Measurements from ENCODE around the gene HNRNPLL. TPM values are rescaled to one million over a fixed set of nuclear protein-coding genes. Genes with fewer than 3 reads are reported as not detected.
"Not testable (repeated sequence)": the region's sequence is repeated elsewhere in the genome, so short reads cannot be mapped to it uniquely, and the experiment has no call there.

Gene HNRNPLL
- 10 to 100 TPM; 63.1 to 85.3 TPM for total RNA-seq
- polyA plus RNA-seq (ENCODE audit: insufficient read length in 2 of 2), result 10 to 100 TPM; 53.2 to 56.3 TPM
- long read RNA-seq, donor 1, partial matches to known transcripts, result 8 of 16 reads
- long read RNA-seq, donor 1, other reads (novel, unspliced or antisense), result 8 of 16 reads
- long read RNA-seq, donor 2, result 0 reads
- long read RNA-seq, donor 3, partial matches to known transcripts, result 0 of 7 reads
- long read RNA-seq, donor 3, other reads (novel, unspliced or antisense), result 7 of 7 reads
- long read RNA-seq, donor 4, partial matches to known transcripts, result 169 of 191 reads
- long read RNA-seq, donor 4, other reads (novel, unspliced or antisense), result 22 of 191 reads

DNA sequence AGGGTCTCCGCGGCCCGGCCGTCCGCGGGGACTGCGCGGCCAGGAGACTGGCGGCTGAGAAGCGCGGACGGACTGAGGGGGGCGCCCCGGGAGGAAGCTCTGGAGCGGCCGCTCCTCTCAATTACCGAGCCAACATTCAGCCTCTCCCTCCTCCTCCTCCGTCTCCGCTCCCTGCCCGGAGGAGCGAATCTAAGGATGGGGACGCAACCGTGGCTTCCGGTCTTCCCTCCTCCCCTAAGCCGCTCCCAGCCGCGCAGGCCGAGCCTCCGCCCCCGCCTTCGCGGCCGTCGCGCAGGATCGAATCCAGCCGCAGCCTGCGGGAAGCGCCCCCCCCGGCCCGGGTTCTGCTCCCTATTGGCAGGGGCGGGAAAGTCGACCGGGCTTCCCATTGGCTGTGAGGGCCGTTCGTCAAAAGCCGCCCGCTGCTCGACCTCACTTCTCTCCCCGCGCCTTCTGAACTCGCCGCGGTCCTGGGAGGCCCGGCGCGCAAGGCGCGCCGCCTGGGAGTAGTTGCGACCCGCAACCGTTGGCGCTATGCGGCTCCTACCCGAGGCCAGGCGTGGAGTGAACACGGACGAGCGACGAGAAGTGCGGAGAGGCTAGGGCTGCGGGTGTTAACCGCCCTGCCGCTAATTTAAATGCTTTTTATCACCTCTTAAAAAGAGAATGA lies at the start of gene HNRNPLL:
TSS of gene HNRNPLL (minus strand) at position 197 of the 670 bp plus-strand sequence. CDS start 302 bp downstream, outside the sequence.
- DNase-seq (ENCODE audit: low read depth in 4 of 6, low spot score in 6 of 6), result peak; percentile 86 to 99 (median 94)
- H3K27ac ChIP-seq (ENCODE audit: low read depth, low read length), result peak within 1 kb of the TSS; percentile 97
- H3K27me3 ChIP-seq (ENCODE audit: control insufficient read depth, insufficient read depth, low read length), result no peaks in the 10 kb centered on the region
- under 1% methylated on average over 64 of the region's 75 CpGs for WGBS (ENCODE audit: insufficient coverage)
- peak within 1 kb of the TSS; percentile 81 for H3K4me3 ChIP-seq (ENCODE audit: low read depth, low read length)
- peaks cover 5% of the 10 kb centered on the region for H3K4me1 ChIP-seq (ENCODE audit: control insufficient read depth, insufficient read depth, low read length)
- H3K9me3 ChIP-seq (ENCODE audit: control insufficient read depth, insufficient read depth, low read length), result no peaks in the 10 kb centered on the region
- no peaks in the 10 kb centered on the region for H3K36me3 ChIP-seq (ENCODE audit: control insufficient read depth, insufficient read depth, low read length)

DNA sequence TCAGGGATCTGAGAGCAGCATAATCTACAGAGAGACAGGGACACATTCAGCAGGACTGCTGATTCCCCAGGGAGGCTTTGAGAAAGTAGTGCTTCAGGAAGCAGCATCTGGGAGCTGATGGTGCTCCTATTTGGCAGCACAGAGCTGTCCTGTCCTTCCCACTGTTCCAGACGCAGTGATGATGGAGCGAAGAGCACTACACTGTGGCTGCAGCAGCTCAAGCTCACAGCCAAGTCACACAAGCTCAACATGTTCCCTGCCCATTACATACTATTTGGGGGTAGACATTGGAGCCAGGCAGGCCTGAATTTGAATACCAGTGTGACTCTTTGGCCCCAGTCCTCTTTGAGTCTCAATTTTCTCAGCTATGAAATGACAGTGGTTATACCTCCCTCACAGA lies 48.0 kb upstream of the HNRNPLL start:
- Histone ChIP-seq H3K27me3 (ENCODE audit: control insufficient read depth, insufficient read depth, low read length) (no peaks in the 10 kb centered on the region), H3K36me3 (ENCODE audit: control insufficient read depth, insufficient read depth, low read length) (no peaks in the 10 kb centered on the region), H3K27ac (ENCODE audit: low read depth, low read length) (no peak overlapping the region), H3K9me3 (ENCODE audit: control insufficient read depth, insufficient read depth, low read length) (no peaks in the 10 kb centered on the region), H3K4me1 (ENCODE audit: control insufficient read depth, insufficient read depth, low read length) (no peaks in the 10 kb centered on the region), H3K4me3 (ENCODE audit: low read depth, low read length) (no peak overlapping the region)
- no peak for DNase-seq (ENCODE audit: low read depth in 4 of 6, low spot score in 6 of 6)
- WGBS (ENCODE audit: insufficient coverage), result no CpG with 5 or more reads among the region's 2 CpGs

DNA sequence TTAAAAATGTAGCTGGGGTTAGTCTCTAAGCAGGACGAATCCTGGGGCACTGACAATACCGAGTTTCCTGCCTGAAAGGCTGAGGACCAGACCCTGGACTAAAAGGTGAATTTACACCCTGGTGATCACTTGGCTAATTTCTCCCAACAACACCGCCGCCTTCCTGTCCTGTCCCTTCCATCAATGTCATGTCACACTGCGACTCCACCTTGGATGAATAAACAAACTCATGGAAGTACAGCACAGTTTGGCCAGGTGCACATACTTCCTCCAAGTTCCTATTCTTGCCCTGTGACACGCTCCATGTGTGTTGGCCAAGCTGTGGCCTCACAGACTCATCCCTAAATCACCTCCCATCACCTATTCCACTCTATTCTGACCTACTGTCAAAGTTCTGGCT lies 47.3 kb upstream of the HNRNPLL start:
- H3K27me3 ChIP-seq (ENCODE audit: control insufficient read depth, insufficient read depth, low read length), result no peaks in the 10 kb centered on the region
- no peaks in the 10 kb centered on the region for H3K36me3 ChIP-seq (ENCODE audit: control insufficient read depth, insufficient read depth, low read length)
- H3K9me3 ChIP-seq (ENCODE audit: control insufficient read depth, insufficient read depth, low read length), result no peaks in the 10 kb centered on the region
- 95% methylated on average over 6 of the region's 6 CpGs for WGBS (ENCODE audit: insufficient coverage)
- no peak overlapping the region for H3K4me3 ChIP-seq (ENCODE audit: low read depth, low read length)
- H3K4me1 ChIP-seq (ENCODE audit: control insufficient read depth, insufficient read depth, low read length), result no peaks in the 10 kb centered on the region
- no peak for DNase-seq (ENCODE audit: low read depth in 4 of 6, low spot score in 6 of 6)
- H3K27ac ChIP-seq (ENCODE audit: low read depth, low read length), result no peak overlapping the region

DNA sequence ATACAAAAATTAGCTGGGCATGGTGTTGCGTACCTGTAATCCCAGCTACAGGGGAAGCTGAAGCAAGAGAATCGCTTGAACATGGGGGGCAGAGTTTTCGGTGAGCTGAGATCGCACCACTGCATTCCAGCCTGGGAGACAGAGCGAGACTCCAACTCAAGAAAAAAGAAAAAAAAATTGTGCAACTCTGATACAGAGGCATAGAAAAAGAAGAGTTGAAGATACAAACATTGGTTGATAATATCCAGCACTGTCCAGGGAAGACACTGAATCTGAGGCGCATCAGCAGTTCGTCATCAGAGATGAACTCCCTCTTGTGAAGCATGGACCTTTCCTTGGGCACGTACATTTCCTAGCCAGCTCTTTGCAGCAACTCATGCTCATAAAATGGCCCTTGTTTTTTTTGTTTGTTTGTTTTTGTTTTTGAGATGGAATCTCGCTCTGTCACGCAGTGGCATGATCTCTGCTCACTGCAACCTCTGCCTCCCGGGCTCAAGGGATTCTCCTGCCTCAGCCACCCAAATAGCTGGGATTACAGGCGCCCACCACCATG lies 46.5 kb upstream of the HNRNPLL start:
- Histone ChIP-seq H3K36me3 (ENCODE audit: control insufficient read depth, insufficient read depth, low read length) (no peaks in the 10 kb centered on the region), H3K27me3 (ENCODE audit: control insufficient read depth, insufficient read depth, low read length) (no peaks in the 10 kb centered on the region)
- DNase-seq (ENCODE audit: low read depth in 4 of 6, low spot score in 6 of 6), result no peak

DNA sequence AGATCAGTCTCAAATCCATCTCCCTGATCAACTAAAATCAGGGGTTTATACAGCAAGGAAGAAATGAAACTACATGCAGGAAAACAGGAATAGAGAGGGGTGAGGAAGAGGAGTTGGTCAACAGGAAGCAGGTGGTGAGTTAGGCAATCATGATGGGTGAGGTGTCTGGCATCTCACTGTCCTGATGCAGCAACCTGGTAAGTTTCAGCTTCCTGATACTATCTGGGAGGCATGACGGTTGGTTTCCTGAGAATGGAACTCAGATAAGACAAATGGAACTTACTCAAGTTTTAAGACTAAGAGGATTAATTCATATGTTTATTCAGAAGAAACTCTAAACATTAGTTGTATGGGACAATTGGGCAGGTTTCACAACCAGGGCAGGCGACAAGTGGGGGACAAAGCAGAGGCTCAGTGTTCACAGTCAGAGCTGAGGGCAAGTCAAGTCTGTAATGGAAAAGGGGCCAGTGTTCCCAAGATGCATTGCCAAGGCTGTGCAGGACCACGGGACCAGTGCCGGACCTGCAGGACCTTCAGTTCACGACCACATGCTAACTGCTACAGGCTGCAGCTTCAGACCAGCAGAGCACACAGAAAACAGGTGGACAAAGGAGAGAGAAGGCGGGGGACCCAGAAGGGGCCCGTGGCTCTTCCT lies 45.5 kb upstream of the HNRNPLL start:
- DNase-seq (ENCODE audit: low read depth in 4 of 6, low spot score in 6 of 6), result no peak
- Histone ChIP-seq H3K4me1 (ENCODE audit: control insufficient read depth, insufficient read depth, low read length) (no peaks in the 10 kb centered on the region), H3K36me3 (ENCODE audit: control insufficient read depth, insufficient read depth, low read length) (no peaks in the 10 kb centered on the region), H3K27ac (ENCODE audit: low read depth, low read length) (no peak overlapping the region), H3K27me3 (ENCODE audit: control insufficient read depth, insufficient read depth, low read length) (no peaks in the 10 kb centered on the region), H3K9me3 (ENCODE audit: control insufficient read depth, insufficient read depth, low read length) (no peaks in the 10 kb centered on the region), H3K4me3 (ENCODE audit: low read depth, low read length) (no peak overlapping the region)
- WGBS (ENCODE audit: insufficient coverage), result 92% methylated on average over 3 of the region's 7 CpGs

More for the DNA sequence above, 46.5 kb upstream of the HNRNPLL start:
- 96% methylated on average over 7 of the region's 12 CpGs for WGBS (ENCODE audit: insufficient coverage)
- no peaks in the 10 kb centered on the region for H3K4me1 ChIP-seq (ENCODE audit: control insufficient read depth, insufficient read depth, low read length)
- H3K9me3 ChIP-seq (ENCODE audit: control insufficient read depth, insufficient read depth, low read length), result no peaks in the 10 kb centered on the region
- H3K4me3 ChIP-seq (ENCODE audit: low read depth, low read length), result no peak overlapping the region
- no peak overlapping the region for H3K27ac ChIP-seq (ENCODE audit: low read depth, low read length)

DNA sequence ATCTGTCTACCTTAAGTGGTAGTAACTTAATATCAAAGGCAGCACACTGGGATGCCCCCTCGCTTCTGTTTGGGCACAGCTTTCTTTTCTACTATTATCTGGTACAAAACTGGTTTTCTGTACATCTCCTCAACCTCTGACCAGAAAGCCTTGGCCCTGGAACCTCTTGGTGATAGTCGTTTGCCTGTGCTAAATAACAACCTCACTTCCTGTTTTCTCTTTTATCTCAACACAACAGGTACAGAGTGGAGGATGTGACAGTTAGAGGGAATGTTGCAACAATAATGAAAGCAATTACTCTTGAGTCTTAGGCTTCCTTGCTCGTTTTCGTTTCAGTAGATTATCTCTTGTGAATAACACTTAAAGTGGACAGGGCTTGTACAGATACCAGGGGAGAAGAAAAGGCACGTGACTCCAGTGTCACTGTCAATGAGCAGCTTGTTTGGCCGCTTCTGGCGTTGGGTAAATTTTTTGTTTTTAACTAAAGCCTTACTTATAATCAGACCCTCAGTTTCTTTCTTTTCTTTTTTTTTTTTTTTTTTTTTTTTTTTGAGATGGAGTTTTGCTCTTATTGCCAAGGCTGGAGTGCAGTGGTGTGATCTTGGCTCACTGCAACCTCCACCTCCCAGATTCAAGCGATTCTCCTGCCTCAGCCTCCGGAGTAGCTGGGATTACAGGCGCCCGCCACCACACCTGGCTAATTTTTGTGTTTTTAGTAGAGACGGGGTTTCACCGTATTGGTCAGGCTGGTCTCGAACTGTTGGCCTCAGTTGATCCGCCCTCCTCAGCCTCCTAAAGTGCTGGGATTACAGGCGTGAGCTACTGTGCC lies 41.2 kb upstream of the HNRNPLL start:
- not testable (repeated sequence) for DNase-seq (ENCODE audit: low read depth in 4 of 6, low spot score in 6 of 6); H3K4me3 ChIP-seq (ENCODE audit: low read depth, low read length); H3K36me3 ChIP-seq (ENCODE audit: control insufficient read depth, insufficient read depth, low read length); H3K27me3 ChIP-seq (ENCODE audit: control insufficient read depth, insufficient read depth, low read length); H3K4me1 ChIP-seq (ENCODE audit: control insufficient read depth, insufficient read depth, low read length); H3K27ac ChIP-seq (ENCODE audit: low read depth, low read length); H3K9me3 ChIP-seq (ENCODE audit: control insufficient read depth, insufficient read depth, low read length)
- WGBS (ENCODE audit: insufficient coverage), result 100% methylated on average over 1 of the region's 16 CpGs

DNA sequence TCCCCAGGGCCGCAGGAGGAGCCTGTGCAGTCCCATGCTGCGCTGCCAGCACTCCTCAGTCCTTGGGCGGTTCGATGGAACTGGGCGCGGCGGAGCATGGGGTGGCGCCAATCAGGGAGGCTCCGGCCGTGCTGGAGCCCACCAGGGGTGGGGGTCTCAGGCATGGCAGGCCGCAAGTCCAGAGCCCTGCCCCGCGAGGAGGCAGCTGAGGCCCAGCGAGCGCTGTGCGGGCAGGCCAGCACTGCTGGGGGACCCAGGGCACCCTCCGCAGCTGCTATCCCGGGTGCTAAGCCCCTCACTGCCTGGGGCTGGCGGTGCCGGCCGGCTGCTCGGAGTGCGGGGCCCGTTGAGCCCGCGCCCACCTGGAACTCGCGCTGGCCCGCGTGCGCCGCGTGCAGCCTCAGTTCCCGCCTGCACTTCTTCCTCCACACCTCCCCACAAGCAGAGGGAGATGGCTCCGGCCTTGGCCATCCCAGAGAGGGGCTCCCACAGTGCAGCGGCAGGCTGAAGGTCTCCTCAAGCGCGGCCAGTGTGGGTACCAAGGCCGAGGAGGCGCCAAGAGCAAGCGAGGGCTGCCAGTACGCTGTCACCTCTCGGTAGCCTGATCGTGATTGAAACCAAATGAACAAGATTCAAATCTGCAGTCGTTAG lies 40.4 kb upstream of the HNRNPLL start:
- no peak overlapping the region for H3K27ac ChIP-seq (ENCODE audit: low read depth, low read length)
- WGBS (ENCODE audit: insufficient coverage), result 98% methylated on average over 40 of the region's 45 CpGs
- no peaks in the 10 kb centered on the region for H3K9me3 ChIP-seq (ENCODE audit: control insufficient read depth, insufficient read depth, low read length)
- no peaks in the 10 kb centered on the region for H3K27me3 ChIP-seq (ENCODE audit: control insufficient read depth, insufficient read depth, low read length)
- DNase-seq (ENCODE audit: low read depth in 4 of 6, low spot score in 6 of 6), result no peak
- no peaks in the 10 kb centered on the region for H3K36me3 ChIP-seq (ENCODE audit: control insufficient read depth, insufficient read depth, low read length)
- H3K4me3 ChIP-seq (ENCODE audit: low read depth, low read length), result no peak overlapping the region
- H3K4me1 ChIP-seq (ENCODE audit: control insufficient read depth, insufficient read depth, low read length), result no peaks in the 10 kb centered on the region

DNA sequence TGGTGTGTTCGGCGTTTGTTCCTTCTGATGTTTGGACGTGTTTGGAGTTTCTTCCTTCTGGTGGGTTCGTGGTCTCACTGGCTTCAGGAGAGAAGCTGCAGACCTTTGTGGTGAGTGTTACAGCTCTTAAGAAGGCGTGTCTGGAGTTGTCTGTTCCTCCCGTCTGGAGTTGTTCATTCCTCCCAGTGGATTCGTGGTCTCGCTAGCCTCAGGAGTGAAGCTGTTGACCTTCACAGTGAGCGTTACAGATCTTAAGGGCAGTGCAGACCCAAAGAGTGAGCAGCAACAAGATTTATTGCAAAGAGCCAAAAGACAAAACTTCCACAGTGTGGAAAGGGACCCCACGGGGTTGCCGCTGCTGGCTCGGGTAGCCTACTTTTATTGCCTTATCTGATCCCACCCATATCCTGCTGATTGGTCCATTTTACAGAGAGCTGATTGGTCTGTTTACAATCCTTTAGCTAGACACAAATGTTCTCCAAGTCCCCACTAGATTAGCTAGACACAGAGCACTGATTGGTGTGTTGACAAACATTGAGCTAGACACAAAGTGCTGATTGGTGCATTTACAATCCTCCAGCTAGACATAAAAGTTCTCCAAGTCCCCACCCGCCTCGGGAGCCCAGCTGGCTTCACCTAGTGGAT lies 39.8 kb upstream of the HNRNPLL start:
- WGBS (ENCODE audit: insufficient coverage), result 89% methylated on average over 13 of the region's 14 CpGs
- H3K27ac ChIP-seq (ENCODE audit: low read depth, low read length); H3K27me3 ChIP-seq (ENCODE audit: control insufficient read depth, insufficient read depth, low read length); H3K9me3 ChIP-seq (ENCODE audit: control insufficient read depth, insufficient read depth, low read length); H3K36me3 ChIP-seq (ENCODE audit: control insufficient read depth, insufficient read depth, low read length); H3K4me1 ChIP-seq (ENCODE audit: control insufficient read depth, insufficient read depth, low read length); DNase-seq (ENCODE audit: low read depth in 4 of 6, low spot score in 6 of 6); H3K4me3 ChIP-seq (ENCODE audit: low read depth, low read length): not testable (repeated sequence)
